Measurements from ENCODE around the gene CXCL1. TPM values are rescaled to one million over a fixed set of nuclear protein-coding genes. Genes with fewer than 3 reads are reported as not detected.

Gene CXCL1
- total RNA-seq, 2 experiments from 2014 or later: not detected

DNA sequence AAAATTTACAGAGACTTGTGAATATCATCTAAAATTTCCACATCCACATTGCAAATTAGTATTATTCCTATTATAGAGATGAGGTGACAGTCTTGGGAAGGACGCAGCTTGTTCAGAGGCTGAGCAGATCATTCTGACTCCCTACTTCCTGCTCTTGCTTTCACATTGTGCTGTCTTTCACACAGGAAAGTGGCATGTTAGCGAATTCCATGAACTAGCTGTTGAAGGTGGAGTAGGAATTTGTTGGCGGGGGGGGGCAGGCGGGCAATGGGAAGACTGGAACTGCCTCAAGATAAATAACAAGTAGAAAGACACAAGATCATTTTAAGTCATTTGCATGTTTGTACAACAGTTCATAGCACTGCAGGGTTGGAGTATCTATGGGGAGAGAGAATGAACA is 13.8 kb upstream of the CXCL1 start:
- no peaks in the 10 kb centered on the region for H3K36me3 Mint-ChIP-seq (ENCODE audit: low read depth)

DNA sequence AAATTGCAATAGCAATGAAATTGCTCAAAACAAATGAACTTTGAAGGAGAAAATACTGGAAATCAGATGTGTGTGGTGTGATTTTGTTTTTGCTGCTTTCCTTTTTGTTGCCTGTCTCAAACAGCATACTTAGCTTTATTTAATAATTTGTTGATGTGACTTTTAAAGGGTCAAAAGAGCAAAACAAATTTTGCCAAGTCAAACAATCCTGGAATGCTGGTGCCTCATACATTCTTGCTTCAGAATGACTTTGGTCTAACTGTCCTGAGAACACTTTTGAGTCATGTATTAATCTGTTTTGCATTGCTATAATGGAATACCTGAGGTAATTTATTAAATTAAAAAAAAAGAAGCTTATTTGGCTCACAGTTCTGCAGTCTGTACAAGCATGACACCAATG is 12.7 kb upstream of the CXCL1 start:
- no peaks in the 10 kb centered on the region for H3K9me3 Mint-ChIP-seq
- no peak overlapping the region for H3K4me3 Mint-ChIP-seq
- no peaks in the 10 kb centered on the region for H3K36me3 Mint-ChIP-seq (ENCODE audit: low read depth)
- H3K27me3 Mint-ChIP-seq (ENCODE audit: low read depth): peaks cover 7% of the 10 kb centered on the region
- intact Hi-C loops (cut with micrococcal nuclease): no loop called here
- CTCF ChIA-PET: interaction anchor here (0.6 kb wide), 2 partner anchors 46 to 413 kb away, joined by 3 read pairs; no protein-coding TSS in a partner anchor
- no peak overlapping the region for H3K27ac Mint-ChIP-seq
- no peaks in the 10 kb centered on the region for H3K4me1 Mint-ChIP-seq (ENCODE audit: low read depth)
- no peak for DNase-seq

More for the DNA sequence above, 13.8 kb upstream of the CXCL1 start:
- no peak for DNase-seq
- intact Hi-C loops (cut with micrococcal nuclease): no loop called here
- Mint-ChIP-seq H3K4me1 (ENCODE audit: low read depth) (no peaks in the 10 kb centered on the region), H3K4me3 (no peak overlapping the region), H3K27me3 (ENCODE audit: low read depth) (peaks cover 7% of the 10 kb centered on the region), H3K27ac (no peak overlapping the region), H3K9me3 (no peaks in the 10 kb centered on the region)
- CTCF ChIA-PET: no interaction called here

DNA sequence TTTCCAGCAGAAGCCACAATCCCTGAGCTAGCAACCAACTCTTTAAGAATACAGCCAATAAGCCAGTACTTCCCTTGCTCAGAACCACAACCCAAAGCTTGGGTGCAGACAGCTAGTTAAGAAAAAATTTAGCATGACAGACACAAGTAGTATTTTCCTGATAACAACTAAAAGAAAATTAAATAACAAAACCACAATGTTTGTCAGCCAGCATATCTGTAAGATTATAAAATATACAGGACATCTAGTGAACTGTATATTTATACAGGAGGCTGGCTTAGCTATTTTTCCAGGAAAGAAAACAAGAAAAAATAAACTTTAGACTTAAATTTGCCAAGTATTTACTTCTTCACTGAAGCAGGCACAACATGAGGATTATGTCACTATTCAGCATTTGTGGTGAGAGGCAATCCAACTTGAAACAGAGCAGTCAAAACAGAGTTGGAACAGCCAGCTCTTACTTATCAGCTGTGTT is 9.5 kb upstream of the CXCL1 start:
- Mint-ChIP-seq H3K27me3 (ENCODE audit: low read depth) (peaks cover 1% of the 10 kb centered on the region), H3K9me3 (no peaks in the 10 kb centered on the region), H3K4me3 (no peak overlapping the region), H3K27ac (no peak overlapping the region), H3K4me1 (ENCODE audit: low read depth) (no peaks in the 10 kb centered on the region), H3K36me3 (ENCODE audit: low read depth) (no peaks in the 10 kb centered on the region)
- intact Hi-C loops (cut with micrococcal nuclease): loop anchor here (10.0 kb wide), 1 partner anchor 235 kb away; the partner anchor contains the start of gene CXCL2
- no peak for DNase-seq
- CTCF ChIA-PET: interaction anchor here (1.1 kb wide), 1 partner anchor 157 kb away, joined by 4 read pairs; no protein-coding TSS in a partner anchor

DNA sequence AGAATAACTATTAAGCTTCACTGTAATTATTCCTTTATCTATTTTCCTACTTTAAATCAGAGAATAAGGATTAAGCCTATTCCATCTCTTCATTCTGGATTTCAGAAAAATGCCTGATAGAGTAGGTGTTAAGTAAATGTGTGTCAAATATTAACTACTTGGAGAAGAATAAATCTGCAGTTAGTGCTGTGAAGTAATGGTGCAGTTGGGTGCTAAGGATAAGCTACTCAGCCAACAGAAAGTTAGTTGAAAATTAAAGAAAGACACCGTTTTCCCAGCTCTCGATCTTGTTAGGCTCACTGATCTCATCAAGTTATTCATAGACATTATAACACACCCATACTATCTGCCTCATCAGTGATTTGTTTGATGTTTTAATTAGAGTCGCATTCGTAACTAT is 9.0 kb upstream of the CXCL1 start:
- H3K4me3 Mint-ChIP-seq: no peak overlapping the region
- no peak overlapping the region for H3K27ac Mint-ChIP-seq
- H3K4me1 Mint-ChIP-seq (ENCODE audit: low read depth): no peaks in the 10 kb centered on the region
- H3K36me3 Mint-ChIP-seq (ENCODE audit: low read depth): no peaks in the 10 kb centered on the region
- no peaks in the 10 kb centered on the region for H3K9me3 Mint-ChIP-seq
- no peak for DNase-seq
- H3K27me3 Mint-ChIP-seq (ENCODE audit: low read depth): no peaks in the 10 kb centered on the region
- CTCF ChIA-PET: interaction anchor here (1.1 kb wide), 1 partner anchor 156 kb away, joined by 4 read pairs; no protein-coding TSS in a partner anchor
- intact Hi-C loops (cut with micrococcal nuclease): loop anchor here (10.0 kb wide), 1 partner anchor 235 kb away; the partner anchor contains the start of gene CXCL2

DNA sequence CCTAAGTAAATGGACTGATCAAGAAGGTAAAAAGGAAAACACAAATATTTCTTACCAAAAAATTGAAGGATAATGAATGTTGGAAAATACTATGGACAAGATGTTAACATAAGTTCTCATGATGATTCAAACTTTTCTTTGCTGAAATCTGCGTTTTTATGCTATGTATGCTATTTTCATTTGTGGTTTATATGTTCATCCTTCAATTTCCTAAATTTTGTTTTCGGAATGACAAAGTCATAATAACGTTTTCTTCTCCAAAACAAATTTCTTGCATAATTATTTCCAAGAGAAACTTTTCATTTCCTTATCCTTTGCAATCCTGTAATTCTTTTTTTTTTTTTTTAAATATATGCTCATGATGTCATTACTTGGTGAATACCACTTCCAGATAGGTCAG is 8.3 kb upstream of the CXCL1 start:
- DNase-seq: no peak
- no peaks in the 10 kb centered on the region for H3K36me3 Mint-ChIP-seq (ENCODE audit: low read depth)
- H3K27me3 Mint-ChIP-seq (ENCODE audit: low read depth): no peaks in the 10 kb centered on the region
- CTCF ChIA-PET: no interaction called here
- H3K27ac Mint-ChIP-seq: no peak overlapping the region
- no peaks in the 10 kb centered on the region for H3K4me1 Mint-ChIP-seq (ENCODE audit: low read depth)
- no peaks in the 10 kb centered on the region for H3K9me3 Mint-ChIP-seq
- H3K4me3 Mint-ChIP-seq: no peak overlapping the region
- intact Hi-C loops (cut with micrococcal nuclease): loop anchor here (10.0 kb wide), 1 partner anchor 234 kb away; the partner anchor contains the start of gene CXCL2

DNA sequence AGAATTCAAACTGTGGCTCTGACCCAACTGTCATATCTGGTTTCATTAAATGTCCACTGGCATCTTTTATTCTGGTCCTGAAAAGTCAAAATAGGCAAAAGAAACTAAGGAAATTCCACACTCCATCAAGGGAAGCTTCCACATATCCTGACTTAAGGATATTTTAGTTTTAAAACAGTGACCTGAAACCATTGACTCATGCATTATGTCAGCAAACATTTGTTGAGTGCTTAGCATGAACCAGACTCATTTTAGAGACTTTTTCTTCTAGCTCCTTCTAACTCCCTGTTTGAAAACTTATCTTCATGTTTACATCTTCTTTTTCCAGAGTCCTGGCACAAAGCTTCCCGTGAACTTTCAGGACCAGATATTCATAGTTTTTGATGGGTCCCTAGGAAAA is 6.9 kb upstream of the CXCL1 start:
- intact Hi-C loops (cut with micrococcal nuclease): loop anchor here (10.0 kb wide), 1 partner anchor 232 kb away; the partner anchor contains the start of gene CXCL2
- no peak for DNase-seq
- no peak overlapping the region for H3K27ac Mint-ChIP-seq
- H3K9me3 Mint-ChIP-seq: no peaks in the 10 kb centered on the region
- CTCF ChIA-PET: no interaction called here
- H3K4me3 Mint-ChIP-seq: no peak overlapping the region
- H3K36me3 Mint-ChIP-seq (ENCODE audit: low read depth): no peaks in the 10 kb centered on the region
- no peaks in the 10 kb centered on the region for H3K4me1 Mint-ChIP-seq (ENCODE audit: low read depth)
- no peaks in the 10 kb centered on the region for H3K27me3 Mint-ChIP-seq (ENCODE audit: low read depth)

DNA sequence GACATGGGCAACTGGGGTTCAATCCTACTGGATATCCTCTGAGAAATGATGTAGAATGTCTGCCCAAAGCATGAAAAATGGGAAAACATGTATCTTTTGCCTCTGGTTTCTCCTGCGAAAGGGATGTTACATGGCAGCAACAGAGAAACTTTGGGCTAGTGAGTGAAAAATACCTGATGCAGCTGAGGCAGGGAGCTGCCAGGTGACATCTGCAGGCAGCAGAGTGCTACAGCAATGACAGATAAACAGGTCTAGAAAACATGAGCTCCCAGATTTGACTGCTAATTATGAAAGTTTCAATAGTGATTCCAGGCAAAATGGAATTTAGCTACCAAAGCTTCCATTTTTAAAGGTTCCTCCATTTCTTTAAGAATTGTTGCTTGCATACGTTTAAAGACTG is 4.8 kb upstream of the CXCL1 start:
- Mint-ChIP-seq H3K9me3 (no peaks in the 10 kb centered on the region), H3K4me1 (ENCODE audit: low read depth) (peaks cover 3% of the 10 kb centered on the region), H3K36me3 (ENCODE audit: low read depth) (no peaks in the 10 kb centered on the region), H3K4me3 (no peak overlapping the region), H3K27me3 (ENCODE audit: low read depth) (peaks cover 11% of the 10 kb centered on the region), H3K27ac (no peak overlapping the region)
- intact Hi-C loops (cut with micrococcal nuclease): loop anchor here (2.0 to 10.0 kb wide), 2 partner anchors 202 to 230 kb away; partner anchors contain the start of gene CXCL2
- DNase-seq: no peak
- CTCF ChIA-PET: no interaction called here

DNA sequence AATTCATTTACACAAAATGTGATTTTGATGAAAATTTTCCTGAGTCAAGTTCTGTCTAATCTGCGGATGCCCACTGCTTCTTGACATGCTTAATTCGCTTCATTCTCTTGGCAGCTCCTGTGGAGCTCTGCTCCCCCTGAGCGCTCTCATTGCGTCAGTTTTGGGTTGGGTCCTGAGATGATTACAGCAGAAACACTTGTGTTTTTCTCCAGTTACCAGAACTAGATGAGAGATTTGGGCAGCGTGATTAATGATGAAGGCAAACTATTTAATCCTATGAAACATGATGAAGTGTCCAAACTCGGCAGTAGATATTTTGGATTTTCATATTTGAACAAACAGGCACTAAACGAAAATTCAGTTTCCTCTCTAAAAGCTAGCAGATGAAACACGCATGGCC is 4.2 kb upstream of the CXCL1 start:
- intact Hi-C loops (cut with micrococcal nuclease): loop anchor here (2.0 to 10.0 kb wide), 2 partner anchors 202 to 230 kb away; partner anchors contain the start of gene CXCL2
- CTCF ChIA-PET: no interaction called here
- no peak for DNase-seq
- Mint-ChIP-seq H3K27ac (no peak overlapping the region), H3K36me3 (ENCODE audit: low read depth) (no peaks in the 10 kb centered on the region), H3K9me3 (no peaks in the 10 kb centered on the region), H3K4me1 (ENCODE audit: low read depth) (peaks cover 3% of the 10 kb centered on the region), H3K27me3 (ENCODE audit: low read depth) (peaks cover 17% of the 10 kb centered on the region), H3K4me3 (no peak overlapping the region)

DNA sequence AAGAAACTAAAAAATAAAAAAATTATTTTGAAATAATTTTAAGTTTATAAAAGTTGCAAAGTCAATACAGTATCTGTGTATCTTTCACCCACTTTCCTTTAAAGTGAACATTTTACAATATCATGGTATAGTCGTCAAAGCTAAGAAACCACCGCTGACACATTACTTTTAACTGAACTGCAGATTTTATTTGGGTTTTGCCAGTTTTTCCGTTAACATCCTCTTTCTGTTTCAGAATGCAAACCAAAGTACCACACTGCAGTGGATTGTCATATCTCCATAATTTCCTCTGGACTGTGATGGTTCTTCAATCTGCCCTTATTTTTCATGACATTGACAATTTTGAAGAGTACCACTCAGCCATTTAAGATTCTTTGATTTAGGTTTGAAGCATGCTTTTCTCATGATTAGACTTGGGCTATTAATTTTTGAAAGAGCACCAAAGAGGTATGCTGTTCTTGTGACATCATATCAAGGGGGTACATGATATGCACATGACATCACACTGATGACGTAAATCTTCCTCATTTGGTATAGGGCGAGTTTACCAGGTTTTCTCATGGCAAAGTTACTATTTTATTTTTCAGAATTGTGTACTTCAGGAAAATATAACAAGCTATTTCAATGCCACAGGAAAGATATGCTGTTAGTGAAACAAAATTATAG is 3.6 kb upstream of the CXCL1 start:
- no peaks in the 10 kb centered on the region for H3K9me3 Mint-ChIP-seq
- CTCF ChIA-PET: no interaction called here
- H3K4me1 Mint-ChIP-seq (ENCODE audit: low read depth): peaks cover 3% of the 10 kb centered on the region
- no peak for DNase-seq
- intact Hi-C loops (cut with micrococcal nuclease): loop anchor here (2.0 to 10.0 kb wide), 2 partner anchors 203 to 229 kb away; partner anchors contain the start of gene CXCL2
- peaks cover 22% of the 10 kb centered on the region for H3K27me3 Mint-ChIP-seq (ENCODE audit: low read depth)
- no peak overlapping the region for H3K4me3 Mint-ChIP-seq
- no peaks in the 10 kb centered on the region for H3K36me3 Mint-ChIP-seq (ENCODE audit: low read depth)
- no peak overlapping the region for H3K27ac Mint-ChIP-seq

DNA sequence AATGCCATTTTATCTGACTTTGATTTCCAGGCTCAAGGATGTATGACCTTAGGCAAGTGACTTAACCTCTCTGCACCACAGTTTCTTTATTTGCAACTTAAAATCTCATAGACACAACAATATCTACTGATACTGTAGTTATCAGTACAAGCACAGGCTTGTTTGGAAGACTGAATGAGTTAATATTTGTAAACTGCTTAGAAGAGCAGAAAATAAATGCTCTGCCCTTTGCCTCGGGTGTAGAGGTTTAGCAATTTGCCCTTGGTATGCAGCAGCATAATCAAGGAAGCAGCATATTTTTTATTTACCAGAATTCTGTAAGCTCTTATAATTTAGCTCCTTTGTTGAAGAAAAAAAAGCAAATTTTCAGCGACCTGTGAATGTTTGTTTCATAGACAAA is 2.9 kb upstream of the CXCL1 start:
- Mint-ChIP-seq H3K36me3 (ENCODE audit: low read depth) (no peaks in the 10 kb centered on the region), H3K27me3 (ENCODE audit: low read depth) (peaks cover 26% of the 10 kb centered on the region), H3K4me1 (ENCODE audit: low read depth) (peaks cover 3% of the 10 kb centered on the region), H3K9me3 (no peaks in the 10 kb centered on the region), H3K27ac (no peak overlapping the region), H3K4me3 (no peak overlapping the region)
- CTCF ChIA-PET: no interaction called here
- intact Hi-C loops (cut with micrococcal nuclease): loop anchor here (10.0 kb wide), 1 partner anchor 229 kb away; the partner anchor contains the start of gene CXCL2
- DNase-seq: no peak

DNA sequence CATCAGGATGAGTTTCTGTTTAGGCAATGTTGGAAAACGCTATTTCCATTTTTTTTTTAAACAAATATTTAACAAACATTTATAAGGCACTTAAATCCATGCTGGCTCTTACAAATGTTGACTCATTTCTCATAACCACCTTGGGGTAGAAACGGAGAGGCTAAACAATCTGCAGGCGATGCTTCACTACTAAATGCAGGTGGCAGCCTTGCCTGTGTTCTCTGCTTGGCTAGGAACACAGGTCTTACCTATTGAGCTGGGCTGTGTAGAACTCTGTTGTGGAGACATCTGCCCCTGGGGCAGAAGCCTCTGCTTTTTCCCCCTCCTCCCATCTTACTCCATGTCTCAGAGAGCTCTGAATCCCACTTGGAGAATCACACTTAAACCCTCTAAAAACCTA is 1.4 kb upstream of the CXCL1 start:
- Mint-ChIP-seq H3K27me3 (ENCODE audit: low read depth) (peaks cover 29% of the 10 kb centered on the region), H3K4me1 (ENCODE audit: low read depth) (peaks cover 3% of the 10 kb centered on the region), H3K4me3 (no peak overlapping the region), H3K36me3 (ENCODE audit: low read depth) (no peaks in the 10 kb centered on the region), H3K9me3 (no peaks in the 10 kb centered on the region), H3K27ac (no peak overlapping the region)
- intact Hi-C loops (cut with micrococcal nuclease): loop anchor here (10.0 kb wide), 1 partner anchor 227 kb away; the partner anchor contains the start of gene CXCL2
- CTCF ChIA-PET: no interaction called here
- DNase-seq: no peak

DNA sequence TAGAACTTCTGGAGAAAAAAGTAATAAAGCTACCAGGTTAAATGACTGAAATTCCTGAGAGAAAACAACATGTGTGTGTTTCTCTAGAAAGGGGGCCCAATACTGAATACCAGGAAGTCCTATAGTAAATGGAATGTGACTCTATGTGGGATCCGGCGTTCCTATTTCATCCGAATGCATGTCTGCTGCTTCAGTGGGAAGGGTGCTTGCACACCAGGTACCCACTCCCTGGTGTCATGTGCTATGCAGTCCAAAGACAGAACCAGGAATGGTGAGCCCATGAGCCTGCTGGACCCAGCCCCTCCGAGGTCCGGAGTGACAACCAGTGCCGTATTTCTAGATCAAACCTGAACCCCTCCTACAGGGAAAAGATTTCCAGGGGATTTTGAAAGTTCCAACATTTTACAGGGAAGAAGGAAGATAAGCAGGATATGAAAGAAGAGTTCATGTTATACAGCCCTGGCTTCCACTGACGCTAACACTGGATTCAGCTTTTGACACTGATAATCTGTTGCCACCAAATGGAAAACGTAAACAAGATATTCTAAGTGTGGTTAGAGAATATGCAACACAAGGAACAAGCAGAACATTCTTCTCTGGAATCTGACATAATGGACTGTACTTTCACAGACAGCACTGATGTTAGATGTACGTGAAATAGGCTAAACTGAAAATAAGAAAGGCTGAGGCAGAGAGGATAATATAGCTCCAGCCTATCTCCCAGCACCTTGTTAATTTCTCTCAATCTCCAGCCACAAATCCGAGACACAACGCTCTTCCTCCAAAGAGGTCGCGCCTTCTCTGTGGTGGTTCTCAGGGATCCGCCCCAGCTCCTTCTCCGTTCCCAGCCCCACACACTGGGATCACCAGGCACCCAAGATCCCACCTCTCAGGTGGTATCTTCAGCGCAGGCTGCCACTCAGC is 725 bp upstream of the CXCL1 start:
- Mint-ChIP-seq H3K36me3 (ENCODE audit: low read depth) (no peaks in the 10 kb centered on the region), H3K9me3 (no peaks in the 10 kb centered on the region), H3K27me3 (ENCODE audit: low read depth) (peaks cover 30% of the 10 kb centered on the region), H3K4me1 (ENCODE audit: low read depth) (peaks cover 3% of the 10 kb centered on the region), H3K4me3 (no peak overlapping the region), H3K27ac (no peak overlapping the region)
- CTCF ChIA-PET: no interaction called here
- no peak for DNase-seq
- intact Hi-C loops (cut with micrococcal nuclease): loop anchor here (10.0 kb wide), 1 partner anchor 226 kb away; the partner anchor contains the start of gene CXCL2
